HG03354 (cell line): ENCODE data around the gene WFDC9.
"Not testable (repeated sequence)": the region's sequence is repeated elsewhere in the genome, so short reads cannot be mapped to it uniquely, and the experiment has no call there.

Experiments used
- ATAC-seq: cut with Tn5 transposase; IDR thresholded peaks from one replicate; pipeline ENCODE4 v1.9.1; 2021; ENCODE audit warnings: mild to moderate bottlenecking; ENCODE audit not compliant: unreplicated experiment, poor library complexity, severe bottlenecking

WFDC9 gene

GRCh38 chr20:45631184-45631583 is at the start of gene WFDC9:
Gene WFDC9 (minus strand): TSS chr20:45631284. CDS start chr20:45610181, 21,103 bp downstream.
- ATAC-seq, result no peak

GRCh38 chr20:45679650-45680049 is 48.6 kb upstream of the WFDC9 start:
- no peak for ATAC-seq

- no peak for ATAC-seq
These were observed 41.7 kb upstream of the WFDC9 start for GRCh38 chr20:45672765-45673164.

GRCh38 chr20:45670139-45670538 is 39.1 kb upstream of the WFDC9 start, which contains the start of gene WFDC11:
Gene WFDC11 (minus strand): TSS chr20:45670239. CDS start chr20:45650600, 19,639 bp downstream.
- no peak for ATAC-seq

- not testable (repeated sequence) for ATAC-seq
These were observed 26.0 kb upstream of the WFDC9 start for GRCh38 chr20:45657038-45657437.

GRCh38 chr20:45651726-45652125 is 20.6 kb upstream of the WFDC9 start:
- ATAC-seq, result not testable (repeated sequence)

GRCh38 chr20:45649312-45649863 is 18.3 kb upstream of the WFDC9 start:
- no peak for ATAC-seq

GRCh38 chr20:45647441-45648050 is 16.5 kb upstream of the WFDC9 start:
- no peak for ATAC-seq

GRCh38 chr20:45646875-45647274 is 15.8 kb upstream of the WFDC9 start:
- no peak for ATAC-seq

- not testable (repeated sequence) for ATAC-seq
These were observed 14.8 kb upstream of the WFDC9 start for GRCh38 chr20:45645869-45646268.

- ATAC-seq, result not testable (repeated sequence)
These were observed 10.0 kb upstream of the WFDC9 start for GRCh38 chr20:45641076-45641475.

- no peak for ATAC-seq
These were observed 8.6 kb upstream of the WFDC9 start for GRCh38 chr20:45639687-45640086.

GRCh38 chr20:45636513-45636912 is 5.4 kb upstream of the WFDC9 start:
- no peak for ATAC-seq

- no peak for ATAC-seq
These were observed 713 bp downstream of the WFDC9 start for GRCh38 chr20:45630371-45630770.

- ATAC-seq, result peak; percentile 59
These were observed 1.5 kb downstream of the WFDC9 start, which contains the start of gene WFDC10A for GRCh38 chr20:45629496-45630100. Gene WFDC10A (plus strand): TSS chr20:45629739. CDS start chr20:45629814, 75 bp downstream.

GRCh38 chr20:45626540-45626939 is 4.5 kb downstream of the WFDC9 start:
- no peak for ATAC-seq

GRCh38 chr20:45621593-45621992 is 9.5 kb downstream of the WFDC9 start:
- no peak for ATAC-seq

GRCh38 chr20:45617591-45617990 is 13.5 kb downstream of the WFDC9 start:
- ATAC-seq, result no peak

- ATAC-seq, result no peak
These were observed 18.8 kb downstream of the WFDC9 start for GRCh38 chr20:45612314-45612713.

- no peak for ATAC-seq
These were observed 20.0 kb downstream of the WFDC9 start for GRCh38 chr20:45611054-45611453.

GRCh38 chr20:45607810-45608209 is 23.3 kb downstream of the WFDC9 start:
- ATAC-seq, result no peak
